SIG-M5 (cell line): ENCODE results near the gene PKMYT1.

ENCODE experiments used
- DNase-seq: peaks from one replicate; lab custom pipeline; 2025; lab: John Stamatoyannopoulos, UW

The PKMYT1 gene

GRCh38 chr16:3017794-3018506 lies 37.7 kb upstream of the PKMYT1 start, which contains the start of gene CLDN6:
CLDN6 (minus strand) TSS chr16:3018183; CDS start chr16:3016021, 2,162 bp downstream.
- no peak for DNase-seq

- DNase-seq: no peak
Observed at GRCh38 chr16:3017344-3017743, 37.1 kb upstream of the PKMYT1 start.

- DNase-seq: no peak
Observed at GRCh38 chr16:3015865-3016521, 35.7 kb upstream of the PKMYT1 start.

- no peak for DNase-seq
Observed at GRCh38 chr16:3014971-3015370, 34.7 kb upstream of the PKMYT1 start.

- no peak for DNase-seq
Observed at GRCh38 chr16:3013998-3014690, 33.9 kb upstream of the PKMYT1 start.

- DNase-seq: no peak
Observed at GRCh38 chr16:3013491-3013951, 33.3 kb upstream of the PKMYT1 start.

- DNase-seq: no peak
Observed at GRCh38 chr16:3012828-3013420, 32.7 kb upstream of the PKMYT1 start, which contains the start of gene CLDN9. CLDN9 (plus strand) TSS chr16:3012923; CDS start chr16:3013363, 440 bp downstream.

- no peak for DNase-seq
Observed at GRCh38 chr16:3012246-3012645, 32.0 kb upstream of the PKMYT1 start.

GRCh38 chr16:3010510-3010909 lies 30.3 kb upstream of the PKMYT1 start:
- DNase-seq: no peak

GRCh38 chr16:3009568-3010390 lies 29.5 kb upstream of the PKMYT1 start:
- no peak for DNase-seq

GRCh38 chr16:3008690-3009037 lies 28.4 kb upstream of the PKMYT1 start:
- DNase-seq: no peak

GRCh38 chr16:3007957-3008689 lies 27.9 kb upstream of the PKMYT1 start:
- DNase-seq: no peak

- DNase-seq: no peak
Observed at GRCh38 chr16:3007059-3007956, 27.1 kb upstream of the PKMYT1 start.

GRCh38 chr16:3004781-3005284 lies 24.6 kb upstream of the PKMYT1 start:
- DNase-seq: no peak

GRCh38 chr16:3004319-3004718 lies 24.1 kb upstream of the PKMYT1 start:
- DNase-seq: no peak

GRCh38 chr16:3003582-3004270 lies 23.5 kb upstream of the PKMYT1 start:
- DNase-seq: peak; percentile 80

- DNase-seq: no peak
Observed at GRCh38 chr16:3001316-3001715, 21.1 kb upstream of the PKMYT1 start.

- no peak for DNase-seq
Observed at GRCh38 chr16:3000540-3000939, 20.3 kb upstream of the PKMYT1 start.

GRCh38 chr16:2999929-3000328 lies 19.7 kb upstream of the PKMYT1 start:
- no peak for DNase-seq
